SH-SY5Y (cell line): ENCODE results near the gene HS6ST3.

Source experiments
- GATA2 ChIP-seq: IDR thresholded peaks from 2 replicates; pipeline ENCODE4 v1.6.1; 2011; ENCODE audit warnings: mild to moderate bottlenecking, low read depth, low read length
- GATA3 ChIP-seq: IDR thresholded peaks from 2 replicates; pipeline ENCODE4 v1.6.1; 2011; ENCODE audit warnings: low read depth, mild to moderate bottlenecking, low read length, moderate library complexity

DNA sequence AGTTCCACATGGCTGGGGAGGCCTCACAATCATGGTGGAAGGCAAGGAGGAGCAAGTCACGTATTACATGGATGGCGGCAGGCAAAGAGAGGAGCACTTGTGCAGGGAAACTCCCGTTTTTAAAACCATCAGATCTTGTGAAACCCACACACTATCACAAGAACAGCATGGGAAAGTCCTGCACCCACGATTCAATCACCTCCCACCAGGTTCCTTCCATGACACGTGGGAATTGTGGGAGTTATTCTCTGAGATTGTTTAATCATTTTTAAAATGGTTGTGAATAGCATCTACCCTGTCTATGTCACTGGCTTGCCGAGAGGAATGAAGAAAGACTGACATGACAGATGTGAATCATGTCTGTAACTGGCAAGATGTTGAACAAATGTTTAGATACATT lies 301.7 kb downstream of the HS6ST3 start:
- no peak for TF ChIP-seq GATA2
- no peak for TF ChIP-seq GATA3
